ENCODE data around the gene NUPR1. TPM values are rescaled to one million over a fixed set of nuclear protein-coding genes. Genes with fewer than 3 reads are reported as not detected.

Gene NUPR1
- total and polyA plus RNA-seq, 2 of the 13 experiments (the other 11 are each of a cell fraction or from before 2014, with no cell fraction given) = 18.0 to 25.6 TPM

- TF ChIP-seq MEIS1 (CRISPR knock-in tag; IDR thresholded peaks at IDR 0.05; ENCODE audit: borderline replicate concordance) = 0 out of 2 replicates have a peak, but pooled peaks have one; percentile 67
- TF ChIP-seq SMAD1 (CRISPR knock-in tag; IDR thresholded peaks at IDR 0.05; ENCODE audit: borderline replicate concordance, low read depth) = no peak; the same call in 1 of the 2 replicates
- peak; percentile 40 for TF ChIP-seq XRCC5 (optimal IDR thresholded peaks at IDR 0.05; ENCODE audit: low read length)
- peak; percentile 95; the same call in 1 of the 2 replicates for TF ChIP-seq ZNF101 (CRISPR knock-in tag; IDR thresholded peaks at IDR 0.05; ENCODE audit: borderline replicate concordance, low read depth)
- TF ChIP-seq ZNF253 (CRISPR knock-in tag; IDR thresholded peaks at IDR 0.05; ENCODE audit: borderline replicate concordance) = no peak
- TF ChIP-seq ZNF740 (CRISPR knock-in tag; IDR thresholded peaks at IDR 0.05) = peak; percentile 93; the same call in 1 of the 2 replicates
- no peak for TF ChIP-seq ATM (IDR thresholded peaks at IDR 0.05; ENCODE audit: borderline replicate concordance)
- TF ChIP-seq ZSCAN12 (CRISPR knock-in tag; IDR thresholded peaks at IDR 0.05) = no peak
- no peak for TF ChIP-seq JARID2 (CRISPR knock-in tag; IDR thresholded peaks at IDR 0.05; ENCODE audit: insufficient replicate concordance)
- TF ChIP-seq SCMH1 (CRISPR knock-in tag; IDR thresholded peaks at IDR 0.05; ENCODE audit: borderline replicate concordance) = no peak
- no peak for TF ChIP-seq HBP1 (CRISPR knock-in tag; IDR thresholded peaks at IDR 0.05; ENCODE audit: low read depth)
- TF ChIP-seq CC2D1A (CRISPR knock-in tag; IDR thresholded peaks at IDR 0.05) = no peak
- TF ChIP-seq ZHX1 (CRISPR knock-in tag; IDR thresholded peaks at IDR 0.05; ENCODE audit: low read depth) = no peak; the same call in 1 of the 2 replicates
- no peak for TF ChIP-seq ZNF20 (CRISPR knock-in tag; IDR thresholded peaks at IDR 0.05)
- peak; percentile 99 for TF ChIP-seq NCOR1 (IDR thresholded peaks at IDR 0.05; ENCODE audit: borderline replicate concordance, low read length)
- TF ChIP-seq ZNF446 (CRISPR knock-in tag; IDR thresholded peaks at IDR 0.05) = no peak
- no peak for TF ChIP-seq ZNF687 (CRISPR knock-in tag; IDR thresholded peaks at IDR 0.05)
- no peak for TF ChIP-seq MTERF4 (CRISPR knock-in tag; IDR thresholded peaks at IDR 0.05)
Measured at GRCh38 chr16:28526201-28527099, 12.3 kb downstream of the NUPR1 start (continued).
